Progenitor cell of endocrine pancreas (in vitro differentiated cells): ENCODE measurements around the gene CES5A. TPM values are rescaled to one million over a fixed set of nuclear protein-coding genes. Genes with fewer than 3 reads are reported as not detected.

Source experiments
- DNase-seq: peaks from one replicate; pipeline ENCODE4 v3.0.0; 2021; ENCODE audit warnings: low spot score; ENCODE audit not compliant: unreplicated experiment
- H3K27ac Mint-ChIP-seq: 2 replicates; pipeline ENCODE4 v1.8.0; 2021; ENCODE audit warnings: mild to moderate bottlenecking, moderate library complexity, mixed read lengths
- H3K27me3 Mint-ChIP-seq: 2 replicates; pipeline ENCODE4 v1.8.0; 2021; ENCODE audit warnings: mixed read lengths
- H3K36me3 Mint-ChIP-seq: 2 replicates; pipeline ENCODE4 v1.8.0; 2022; ENCODE audit warnings: mixed read lengths; ENCODE audit not compliant: insufficient read depth
- H3K4me1 Mint-ChIP-seq: 2 replicates; pipeline ENCODE4 v1.8.0; 2021; ENCODE audit warnings: low read depth, mixed read lengths
- H3K4me3 Mint-ChIP-seq: 2 replicates; pipeline ENCODE4 v1.8.0; 2021; ENCODE audit warnings: low read depth, mild to moderate bottlenecking, moderate library complexity, mixed read lengths
- H3K9me3 Mint-ChIP-seq: 2 replicates; pipeline ENCODE4 v1.8.0; 2021; ENCODE audit warnings: low read depth, mixed read lengths
- CTCF ChIP-seq: fragments of 200-600 bp; sonication (generic); IDR thresholded peaks from one replicate; pipeline ENCODE4 v1.5.0; 2021; ENCODE audit warnings: antibody characterized with exemption, mild to moderate bottlenecking; ENCODE audit not compliant: unreplicated experiment
- total RNA-seq: library from RNA; stranded (reverse); gene quantifications from 2 replicates; pipeline ENCODE4 v1.2.1, GENCODE V29; 2021

CES5A gene
- total RNA-seq, 1 donor from 2014 or later = not detected

GRCh38 chr16:55900616-55901393 is 25.6 kb upstream of the CES5A start:
- Mint-ChIP-seq H3K27ac (no peak overlapping the region), H3K9me3 (peaks cover 10% of the 10 kb centered on the region), H3K27me3 (peaks cover 7% of the 10 kb centered on the region), H3K4me1 (no peaks in the 10 kb centered on the region), H3K36me3 (no peaks in the 10 kb centered on the region), H3K4me3 (no peak overlapping the region)
- TF ChIP-seq CTCF = no peak
- DNase-seq = no peak

DNA sequence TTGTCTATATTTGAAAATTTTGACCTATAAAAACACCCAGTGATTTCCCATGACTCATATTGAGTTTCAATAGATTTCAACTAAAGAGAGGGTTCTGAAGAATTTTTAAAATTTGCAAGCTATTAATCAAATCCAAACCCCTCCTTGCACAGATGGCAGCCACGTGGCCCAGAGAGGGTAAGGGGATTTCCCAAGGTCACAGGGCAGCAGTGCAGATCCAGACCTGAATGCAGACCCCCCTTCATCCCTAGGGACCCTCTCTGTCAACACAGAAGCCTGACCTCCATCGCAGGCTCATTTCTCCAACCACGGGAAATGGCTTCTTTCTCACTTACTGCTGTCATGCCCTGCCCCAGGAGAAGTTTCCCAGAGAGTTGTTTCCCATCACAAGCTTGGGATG is 24.7 kb upstream of the CES5A start:
- no peak for DNase-seq
- Mint-ChIP-seq H3K9me3 (peaks cover 10% of the 10 kb centered on the region), H3K27ac (no peak overlapping the region), H3K36me3 (no peaks in the 10 kb centered on the region), H3K4me3 (no peak overlapping the region), H3K4me1 (no peaks in the 10 kb centered on the region), H3K27me3 (peaks cover 5% of the 10 kb centered on the region)
- TF ChIP-seq CTCF = no peak

DNA sequence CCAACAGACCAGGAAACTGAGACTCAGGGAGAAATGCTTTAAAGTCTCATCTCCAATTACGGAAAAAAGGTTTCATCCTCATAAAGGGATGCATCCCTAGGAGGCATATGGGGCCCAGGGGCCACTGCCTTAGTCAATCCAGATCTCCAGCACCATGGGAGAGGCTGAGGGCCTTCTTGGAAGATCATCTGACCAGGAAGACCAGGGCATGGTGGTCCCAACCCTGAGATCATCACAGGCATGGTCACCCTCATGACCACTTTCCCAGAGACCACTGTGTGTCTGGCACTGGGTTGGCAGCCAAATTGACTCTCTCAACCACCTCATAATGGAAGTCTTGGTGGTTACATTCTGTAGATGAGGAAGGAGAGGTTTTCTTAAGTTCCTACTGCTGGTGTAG is 23.4 kb upstream of the CES5A start:
- no peaks in the 10 kb centered on the region for H3K4me1 Mint-ChIP-seq
- H3K9me3 Mint-ChIP-seq = peaks cover 7% of the 10 kb centered on the region
- H3K4me3 Mint-ChIP-seq = no peak overlapping the region
- peaks cover 5% of the 10 kb centered on the region for H3K27me3 Mint-ChIP-seq
- TF ChIP-seq CTCF = no peak
- no peak overlapping the region for H3K27ac Mint-ChIP-seq
- no peak for DNase-seq
- H3K36me3 Mint-ChIP-seq = no peaks in the 10 kb centered on the region

- H3K27me3 Mint-ChIP-seq = no peaks in the 10 kb centered on the region
- H3K4me1 Mint-ChIP-seq = peaks cover 8% of the 10 kb centered on the region
- no peak for DNase-seq
- H3K27ac Mint-ChIP-seq = no peak overlapping the region
- no peak for TF ChIP-seq CTCF
- H3K4me3 Mint-ChIP-seq = no peak overlapping the region
- peaks cover 34% of the 10 kb centered on the region for H3K9me3 Mint-ChIP-seq
- H3K36me3 Mint-ChIP-seq = peaks cover 2% of the 10 kb centered on the region
These were observed 17.6 kb upstream of the CES5A start for GRCh38 chr16:55892821-55893220.

- TF ChIP-seq CTCF = no peak
- Mint-ChIP-seq H3K27me3 (no peaks in the 10 kb centered on the region), H3K36me3 (peaks cover 2% of the 10 kb centered on the region), H3K27ac (no peak overlapping the region), H3K4me3 (no peak overlapping the region), H3K9me3 (peaks cover 28% of the 10 kb centered on the region), H3K4me1 (peaks cover 8% of the 10 kb centered on the region)
- DNase-seq = no peak
These were observed 14.3 kb upstream of the CES5A start for GRCh38 chr16:55889518-55889917.
